HG03025 (cell line): ENCODE data around the gene TLX1.

Experiments
- ATAC-seq: cut with Tn5 transposase; IDR thresholded peaks from one replicate; pipeline ENCODE4 v1.9.1; 2021; ENCODE audit warnings: mild to moderate bottlenecking, moderate library complexity; ENCODE audit not compliant: unreplicated experiment, low FRiP score

TLX1 gene

DNA sequence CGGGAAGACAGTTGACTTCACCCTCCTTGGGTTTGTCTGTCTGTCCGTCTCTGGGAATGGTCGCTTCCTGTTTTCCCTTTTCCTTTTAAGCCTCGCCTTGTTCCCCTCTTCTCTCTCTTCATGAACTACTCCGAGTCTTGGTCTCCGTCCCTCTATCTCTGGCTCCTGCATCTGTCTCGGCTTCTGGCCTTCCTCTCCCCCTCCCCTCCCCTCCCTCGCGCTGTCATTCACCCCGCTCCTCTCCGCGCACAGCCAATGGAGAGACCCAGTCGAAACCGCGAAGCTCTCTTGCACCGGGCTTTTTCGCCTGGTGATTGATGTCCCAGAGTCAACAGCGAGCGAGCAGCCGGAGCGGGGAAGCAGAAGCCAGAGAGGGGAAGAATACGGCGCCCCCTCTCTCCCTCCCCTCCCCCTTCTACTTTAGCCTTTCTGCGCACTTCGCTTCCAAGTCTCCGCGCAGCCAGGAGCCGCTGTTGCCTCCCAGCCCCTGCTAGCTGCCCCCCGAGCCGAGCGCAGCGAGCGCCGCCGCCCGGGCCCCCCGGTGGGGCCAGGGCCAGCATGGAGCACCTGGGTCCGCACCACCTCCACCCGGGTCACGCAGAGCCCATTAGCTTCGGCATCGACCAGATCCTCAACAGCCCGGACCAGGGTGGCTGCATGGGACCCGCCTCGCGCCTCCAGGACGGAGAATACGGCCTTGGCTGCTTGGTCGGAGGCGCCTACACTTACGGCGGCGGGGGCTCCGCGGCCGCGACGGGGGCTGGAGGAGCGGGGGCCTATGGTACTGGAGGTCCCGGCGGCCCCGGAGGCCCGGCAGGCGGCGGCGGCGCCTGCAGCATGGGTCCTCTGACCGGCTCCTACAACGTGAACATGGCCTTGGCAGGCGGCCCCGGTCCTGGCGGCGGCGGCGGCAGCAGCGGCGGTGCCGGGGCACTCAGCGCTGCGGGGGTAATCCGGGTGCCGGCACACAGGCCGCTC lies at the start of gene TLX1:
TSS of gene TLX1 (plus strand) at position 317 of the 978 bp plus-strand sequence. CDS start at position 559, 242 bp downstream.
- ATAC-seq = no peak

DNA sequence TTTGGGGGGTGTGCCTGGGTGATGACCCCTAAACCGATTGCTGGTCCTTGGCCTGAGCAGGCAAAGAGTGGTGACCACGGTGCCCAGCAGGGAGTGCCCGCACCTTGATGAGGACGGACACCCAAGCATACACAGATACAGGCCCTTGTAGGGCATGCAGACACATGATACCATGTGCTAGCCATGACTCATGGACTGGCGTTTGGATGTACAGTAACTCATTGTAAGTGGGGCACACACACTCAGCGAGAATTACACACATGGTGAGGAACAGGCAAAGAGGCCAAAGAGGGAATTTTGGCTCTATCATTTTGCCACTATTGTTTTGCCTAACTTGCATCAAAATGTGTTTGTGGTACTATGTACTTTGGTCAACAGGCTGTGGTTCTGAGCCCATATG lies 45.3 kb upstream of the TLX1 start:
- ATAC-seq = no peak

DNA sequence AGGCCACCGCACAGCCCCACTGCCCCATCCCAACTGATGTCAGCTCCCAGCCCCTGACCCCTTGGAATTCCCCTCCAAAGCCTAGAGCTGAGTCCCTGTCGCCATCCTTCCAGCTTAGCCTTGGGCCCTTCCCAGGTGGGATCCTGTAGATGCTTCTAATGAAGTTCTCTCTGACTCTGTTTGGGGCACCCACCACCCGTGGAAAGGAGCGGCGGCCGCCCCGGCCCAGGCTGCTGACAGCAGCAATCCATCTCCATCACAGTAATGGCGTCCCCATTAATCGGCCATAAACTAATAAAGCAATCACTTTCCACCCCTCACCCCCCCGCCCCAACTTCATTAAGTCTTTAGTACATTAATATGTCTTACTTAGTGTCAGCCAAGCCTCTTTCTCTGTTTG lies 43.7 kb upstream of the TLX1 start:
- no peak for ATAC-seq

DNA sequence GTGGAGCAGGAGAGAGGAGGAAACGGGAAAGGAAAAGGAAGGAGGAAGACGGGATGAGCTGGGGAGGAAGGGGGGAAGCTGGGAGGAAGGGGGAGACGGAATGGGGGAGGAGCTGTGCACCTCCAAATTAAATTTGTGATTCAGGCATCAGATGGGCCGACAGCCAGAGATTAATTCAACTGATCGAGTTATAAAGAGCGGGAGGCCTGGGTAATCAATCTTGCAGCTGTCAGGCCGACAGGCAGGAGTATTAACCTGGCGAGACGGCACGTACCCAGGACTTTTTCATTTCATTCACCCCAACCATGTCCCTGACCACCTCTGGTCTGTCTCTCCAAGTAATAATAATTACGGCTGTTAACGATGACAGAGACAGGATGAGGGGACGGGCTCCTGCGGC lies 43.1 kb upstream of the TLX1 start:
- no peak for ATAC-seq

DNA sequence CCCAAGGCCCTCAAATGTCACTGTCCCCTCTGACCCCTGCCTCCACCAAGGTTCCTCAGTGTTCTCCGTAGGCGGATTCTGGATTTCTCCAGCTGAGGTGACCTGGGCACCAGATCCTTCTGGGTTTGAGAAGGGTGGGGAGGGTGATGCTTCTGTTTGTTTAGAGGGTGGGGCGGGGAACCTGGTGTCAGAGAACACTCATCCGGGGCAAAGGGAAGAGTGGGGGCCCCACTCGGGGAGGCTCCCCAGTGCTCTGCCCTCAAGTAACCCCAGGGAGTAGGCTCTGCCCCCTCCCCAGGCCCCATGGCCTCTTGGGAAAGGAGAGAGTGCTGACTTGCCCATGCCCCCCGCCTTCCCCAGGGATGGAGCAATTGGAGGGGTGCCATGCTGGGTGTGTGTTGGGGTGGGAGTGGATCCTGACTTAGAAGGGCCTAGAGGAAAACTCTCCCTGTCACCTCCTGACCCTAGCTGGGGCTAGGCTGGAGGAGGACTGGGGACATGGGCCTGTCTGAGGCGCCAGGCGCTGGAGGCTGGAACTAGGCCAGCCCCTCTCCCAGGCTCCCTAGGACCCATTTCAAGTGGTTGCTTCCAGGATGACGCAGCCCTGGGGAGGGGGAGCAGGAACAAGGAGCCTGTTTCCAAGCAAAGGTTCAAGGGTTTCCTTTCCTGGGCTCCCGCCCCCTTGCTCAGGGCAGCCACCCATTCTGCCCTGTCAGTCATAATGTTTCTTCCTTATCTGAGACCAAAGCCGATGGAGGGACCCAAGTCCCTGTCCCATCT lies 41.4 kb upstream of the TLX1 start:
- ATAC-seq = no peak

GRCh38 chr10:101090597-101090996 lies 40.5 kb upstream of the TLX1 start:
- no peak for ATAC-seq

DNA sequence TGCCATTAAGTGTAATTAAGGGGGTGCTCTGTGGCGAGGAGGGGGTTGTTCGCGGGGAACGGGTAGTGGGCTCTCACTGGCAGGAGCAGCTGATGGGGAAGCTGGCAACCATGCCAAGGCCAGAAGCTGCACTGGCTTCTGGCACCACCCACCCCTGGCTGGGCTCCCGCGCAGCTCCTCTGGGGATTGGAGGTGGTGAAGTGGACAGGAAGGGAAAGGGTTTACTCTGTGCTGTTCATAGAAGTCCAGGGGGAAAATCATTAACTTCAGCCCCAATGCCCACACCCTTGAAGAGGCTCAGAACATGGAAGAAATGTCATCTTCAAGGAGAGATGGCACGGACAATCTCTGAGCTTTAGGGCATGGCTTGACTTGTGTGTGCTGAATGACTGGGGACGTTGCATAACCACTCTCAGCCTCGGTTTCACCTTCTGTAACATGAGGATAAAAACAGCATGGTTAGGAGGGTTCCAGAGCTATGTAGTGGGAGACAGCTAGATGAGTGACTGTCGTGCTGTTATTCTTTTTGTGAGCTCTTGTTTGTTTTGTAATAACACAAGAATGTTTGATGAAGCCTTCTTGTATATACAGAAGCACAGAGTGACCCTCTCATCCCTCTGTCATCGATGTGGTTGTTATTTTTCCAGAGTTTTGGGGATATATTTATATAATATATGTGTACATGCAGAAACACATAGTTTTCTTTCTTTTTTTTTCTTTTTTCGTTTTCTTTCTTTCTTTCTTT lies 39.4 kb upstream of the TLX1 start:
- no peak for ATAC-seq

DNA sequence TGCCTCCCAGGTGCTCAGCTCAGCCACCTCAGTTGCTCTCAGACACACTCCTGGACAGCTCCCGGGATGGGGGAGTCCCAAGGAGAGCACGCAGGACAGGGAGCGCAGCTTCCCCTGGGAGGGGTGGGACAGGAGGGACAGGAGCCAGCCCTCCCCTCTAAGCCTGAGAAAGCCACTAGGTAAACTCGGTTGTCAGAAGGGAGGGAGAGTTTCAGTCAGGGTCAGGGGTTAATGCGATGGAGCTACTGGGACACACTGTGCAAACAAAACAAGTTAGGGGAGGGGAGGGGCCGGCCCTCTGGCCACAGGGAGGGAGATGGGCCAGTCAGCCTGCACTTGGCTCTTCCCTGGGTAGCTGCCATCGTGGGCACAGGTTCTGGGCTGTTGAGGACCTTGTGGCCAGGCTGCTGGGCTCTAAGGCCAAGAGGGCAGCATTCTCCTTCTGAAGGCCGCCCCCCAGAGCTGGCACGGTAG lies 38.2 kb upstream of the TLX1 start:
- no peak for ATAC-seq

- no peak for ATAC-seq
Measured at GRCh38 chr10:101094121-101094879, 36.8 kb upstream of the TLX1 start.

- ATAC-seq = no peak
Measured at GRCh38 chr10:101095004-101095403, 36.1 kb upstream of the TLX1 start.

GRCh38 chr10:101095550-101096213 lies 35.4 kb upstream of the TLX1 start:
- ATAC-seq = no peak

DNA sequence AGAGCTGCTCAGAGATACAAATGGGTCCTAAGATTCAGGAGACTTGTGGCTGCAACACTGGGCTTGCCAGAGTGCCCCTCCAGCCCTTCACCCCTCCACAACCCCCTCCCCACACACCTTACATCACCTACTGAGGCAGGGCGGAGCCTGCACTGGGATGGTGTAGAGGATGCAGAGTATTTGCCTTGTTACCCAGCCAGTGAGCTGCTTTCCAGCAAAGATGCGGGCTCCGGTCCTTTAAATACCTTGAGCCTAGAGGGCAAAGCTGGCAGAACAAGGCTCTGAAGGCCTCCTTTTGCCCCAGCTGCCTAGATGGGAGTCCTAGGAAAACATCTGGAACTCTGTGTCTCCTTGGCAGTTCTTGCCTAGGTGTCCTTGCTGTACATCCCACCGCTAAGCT lies 34.7 kb upstream of the TLX1 start:
- ATAC-seq = no peak

GRCh38 chr10:101097881-101098280 lies 33.2 kb upstream of the TLX1 start:
- no peak for ATAC-seq

- no peak for ATAC-seq
Measured at GRCh38 chr10:101099901-101100300, 31.2 kb upstream of the TLX1 start.

DNA sequence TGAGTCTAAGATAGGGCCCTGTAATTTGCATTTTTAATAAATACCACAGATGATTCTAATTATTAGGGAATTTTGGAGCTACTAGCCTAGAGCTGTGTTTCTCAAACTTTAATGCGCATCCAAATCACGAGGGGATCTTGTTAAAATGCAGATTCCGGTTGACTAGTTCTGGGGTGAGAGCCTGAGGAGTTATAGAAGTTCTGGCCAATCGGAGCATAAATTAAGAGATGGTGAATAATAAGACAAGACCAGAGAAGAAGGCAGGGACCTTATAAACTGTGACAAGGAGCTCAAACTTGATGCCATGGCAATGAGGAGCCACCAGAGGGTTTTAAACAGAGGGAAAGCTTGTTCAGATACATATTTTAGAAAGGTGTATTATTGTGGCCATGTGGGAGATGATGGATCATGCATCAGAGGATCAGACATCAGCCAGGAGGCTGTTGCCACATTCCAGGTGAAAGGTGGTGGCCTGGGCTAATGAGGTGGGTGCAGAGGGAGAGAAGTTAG lies 29.7 kb upstream of the TLX1 start:
- no peak for ATAC-seq

- no peak for ATAC-seq
Measured at GRCh38 chr10:101103430-101103829, 27.7 kb upstream of the TLX1 start.

- no peak for ATAC-seq
Measured at GRCh38 chr10:101106351-101106750, 24.7 kb upstream of the TLX1 start.

GRCh38 chr10:101107771-101108170 lies 23.3 kb upstream of the TLX1 start:
- no peak for ATAC-seq

GRCh38 chr10:101110856-101111523 lies 20.1 kb upstream of the TLX1 start:
- ATAC-seq = no peak
